Endothelial cell of umbilical vein (primary cell): ENCODE measurements around the gene SPATA33. TPM values are rescaled to one million over a fixed set of nuclear protein-coding genes. Genes with fewer than 3 reads are reported as not detected.

Experiments used
- BruUV-seq: library from RNA; stranded (reverse); fragments of 400-500 nt; replicated peaks from 2 replicates; lab custom pipeline; 2021; lab: Mats Ljungman, UMichigan
- CTCF ChIA-PET: fragments of 300-600, 350-600 bp; sonication (Branson Sonifier 250); formaldehyde crosslinking; loops from one replicate; lab custom pipeline; 2021; ENCODE audit warnings: antibody characterized with exemption, inconsistent platforms; lab: Charles Lee
- POLR2A ChIA-PET: fragments of 300-600, 350-600 bp; sonication (Branson Sonifier 250); formaldehyde crosslinking; loops from one replicate; lab custom pipeline; 2021; ENCODE audit warnings: antibody characterized with exemption, inconsistent platforms; lab: Charles Lee
- DNase-seq: peaks from one replicate; pipeline ENCODE4 v3.0.0-alpha.2; 2011; ENCODE audit warnings: low read depth, low spot score
- FAIRE-seq: peaks from 2 replicates; lab custom pipeline; 2011; peaks lifted over from hg19 to GRCh38; lab: Jason Lieb, UNC
- H2AFZ ChIP-seq: 2 replicates; pipeline ENCODE4 v1.6.0; 2012; ENCODE audit warnings: low read depth, low read length, control low read depth, inconsistent platforms
- H3K27ac ChIP-seq: 2 replicates; pipeline ENCODE4 v1.5.1; 2011; ENCODE audit warnings: low read depth, mild to moderate bottlenecking, control low read depth, low read length, moderate library complexity; ENCODE audit not compliant: insufficient read depth
- H3K27me3 ChIP-seq, 2 experiments: 2 replicates each; pipeline versions ENCODE4 v1.6.0 to v1.6.1; 2011; ENCODE audit warnings: low read length in 2 of 2, mixed read lengths in 1 of 2; ENCODE audit not compliant: control insufficient read depth in 2 of 2, insufficient read depth in 2 of 2
- H3K36me3 ChIP-seq, 2 experiments: 2 replicates in 1 of 2; 3 replicates in 1 of 2; pipeline ENCODE4 v1.5.1; 2011; ENCODE audit warnings: low read length in 2 of 2, mild to moderate bottlenecking in 1 of 2, moderate library complexity in 1 of 2; ENCODE audit not compliant: control insufficient read depth in 2 of 2, insufficient read depth in 2 of 2; ENCODE audit errors: extremely low read depth in 1 of 2
- H3K4me1 ChIP-seq: 3 replicates; pipeline ENCODE4 v1.5.1; 2011; ENCODE audit warnings: mild to moderate bottlenecking, low read length; ENCODE audit not compliant: control insufficient read depth, insufficient read depth; ENCODE audit errors: extremely low read depth
- H3K4me2 ChIP-seq: 2 replicates; pipeline ENCODE4 v1.6.1; 2011; ENCODE audit warnings: low read length, control low read depth, mixed read lengths; ENCODE audit not compliant: insufficient read depth
- H3K4me3 ChIP-seq, 3 experiments: fragments of 200-600 bp in 1 of 3; sonication (generic), shearing (Covaris generic) in 1 of 3; replicated peaks in 1 of 3; 2 replicates each; pipeline ENCODE4 v1.5.1; 2011 to 2016; ENCODE audit warnings: control low read depth in 3 of 3, low read length in 3 of 3, mild to moderate bottlenecking in 2 of 3, inconsistent platforms in 1 of 3, low read depth in 1 of 3, moderate library complexity in 1 of 3; ENCODE audit not compliant: insufficient read depth in 1 of 3
- H3K79me2 ChIP-seq: 2 replicates; pipeline ENCODE4 v1.6.0; 2012; ENCODE audit warnings: low read length, inconsistent platforms; ENCODE audit not compliant: control insufficient read depth, insufficient read depth
- H3K9ac ChIP-seq: replicated peaks from 2 replicates; pipeline ENCODE3; 2011; ENCODE audit warnings: low read length, control low read depth; ENCODE audit not compliant: insufficient read depth; ENCODE audit errors: extremely low read depth
- H3K9me1 ChIP-seq: replicated peaks from 3 replicates; pipeline ENCODE4 v1.6.0; 2011; ENCODE audit warnings: mild to moderate bottlenecking, low read length; ENCODE audit not compliant: control insufficient read depth, insufficient read depth; ENCODE audit errors: extremely low read depth
- H3K9me3 ChIP-seq: replicated peaks from 2 replicates; pipeline ENCODE4 v1.5.1; 2012; ENCODE audit warnings: low read length, inconsistent platforms; ENCODE audit not compliant: control insufficient read depth, insufficient read depth
- H4K20me1 ChIP-seq: replicated peaks from 2 replicates; pipeline ENCODE3; 2011; ENCODE audit warnings: mild to moderate bottlenecking, low read length; ENCODE audit not compliant: control insufficient read depth, insufficient read depth; ENCODE audit errors: extremely low read depth
- EZH2 ChIP-seq: IDR thresholded peaks from 2 replicates; pipeline ENCODE4 v1.6.1; 2012; ENCODE audit warnings: borderline replicate concordance, low read depth, mild to moderate bottlenecking, moderate library complexity, low read length, inconsistent platforms; ENCODE audit not compliant: severe bottlenecking
- FOS ChIP-seq: IDR thresholded peaks from 2 replicates; pipeline ENCODE4 v1.6.1; 2011; ENCODE audit warnings: mild to moderate bottlenecking, low read length, moderate library complexity, borderline replicate concordance; ENCODE audit not compliant: insufficient read depth
- GATA2 ChIP-seq: IDR thresholded peaks from 2 replicates; pipeline ENCODE4 v1.7.0; 2011; ENCODE audit warnings: low read depth, mild to moderate bottlenecking, moderate library complexity, mixed read lengths, low read length; ENCODE audit not compliant: insufficient read length, insufficient read depth
- JUN ChIP-seq: IDR thresholded peaks from 2 replicates; pipeline ENCODE4 v1.6.1; 2011; ENCODE audit warnings: borderline replicate concordance, low read depth; ENCODE audit not compliant: insufficient read length, insufficient read depth
- MYC ChIP-seq: IDR thresholded peaks from one replicate; pipeline ENCODE4 v1.6.1; 2011; ENCODE audit warnings: mild to moderate bottlenecking, low read depth, low read length
- POLR2A ChIP-seq: IDR thresholded peaks from 2 replicates; pipeline ENCODE4 v1.6.1; 2012; ENCODE audit warnings: low read depth, mild to moderate bottlenecking, control low read depth, low read length
- POLR2AphosphoS5 ChIP-seq: IDR thresholded peaks from 2 replicates; pipeline ENCODE4 v1.6.1; 2012; ENCODE audit warnings: low read depth, mild to moderate bottlenecking, control low read depth, low read length, moderate library complexity; ENCODE audit not compliant: insufficient read depth
- dilution Hi-C: fragments of 300-500 bp; cut with MboI; formaldehyde crosslinking; loops from one replicate; pipeline ENCODE4 v1.15.0; 2019; ENCODE audit warnings: low sequenced_read_pairs; ENCODE audit not compliant: extremely low pct_ligation_motif_present
- intact Hi-C: fragments of 100-400 bp; cut with micrococcal nuclease; formaldehyde crosslinking; loops from one replicate; pipeline ENCODE4 v1.10.0; 2022
- polyA plus RNA-seq, 4 experiments: library from polyadenylated mRNA; depleted of rRNA in 3 of 4; stranded (reverse) in 3 of 4; unstranded in 1 of 4; fragments of >200 nt; gene quantifications; 2 replicates each; pipeline versions ENCODE4 v1.2.1 to v1.2.3, GENCODE V29; 2011 to 2012; ENCODE audit warnings: missing spikeins in 1 of 4
- total RNA-seq: library from RNA; stranded (reverse); gene quantifications from 2 replicates; pipeline ENCODE4 v1.2.3, GENCODE V29; 2021
- TF ChIP-seq, protein P1 (sequence below): IDR thresholded peaks from 2 replicates; pipeline ENCODE4 v1.6.1; 2011; ENCODE audit not compliant: insufficient read depth, insufficient read length
- TF ChIP-seq, protein P2 (sequence below), 2 donors: IDR thresholded peaks; 1 replicate in 1 of 2; 2 replicates in 1 of 2; pipeline ENCODE4 v1.5.1; 2011; ENCODE audit warnings: low read length in 2 of 2, mild to moderate bottlenecking in 2 of 2, moderate library complexity in 2 of 2, control low read depth in 1 of 2, inconsistent platforms in 1 of 2, low read depth in 1 of 2; ENCODE audit not compliant: insufficient read depth in 1 of 2; ENCODE audit errors: extremely low read depth in 1 of 2

SPATA33 gene
- total and polyA plus RNA-seq, 2 donors (not counting 3 experiments of a cell fraction or from before 2014, with no cell fraction given), result 3.5 to 11.4 TPM

DNA sequence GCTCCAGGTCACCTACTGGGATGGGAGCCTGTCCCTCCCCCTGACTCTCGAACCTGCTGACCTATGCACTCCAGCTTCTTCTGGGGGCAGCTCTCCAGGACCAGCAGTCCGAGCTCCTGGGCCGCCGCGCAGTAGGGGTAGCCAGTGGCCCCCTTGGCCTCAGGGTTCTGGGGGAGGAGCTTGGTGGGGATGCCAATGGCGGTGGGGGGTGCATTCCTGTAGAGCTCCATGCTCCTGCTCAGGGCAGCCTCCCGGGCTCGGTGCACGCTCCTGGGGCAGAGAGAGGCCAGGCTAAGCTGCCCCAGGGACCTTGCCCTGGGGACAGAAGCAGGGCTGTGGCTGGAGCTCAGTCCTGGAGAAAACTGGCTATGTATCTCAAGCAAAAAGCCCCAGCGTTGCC, 51.5 kb downstream of the SPATA33 start:
- peaks cover 12% of the 10 kb centered on the region for H3K79me2 ChIP-seq
- H2AFZ ChIP-seq, result no peak overlapping the region
- TF ChIP-seq, protein P1, sequence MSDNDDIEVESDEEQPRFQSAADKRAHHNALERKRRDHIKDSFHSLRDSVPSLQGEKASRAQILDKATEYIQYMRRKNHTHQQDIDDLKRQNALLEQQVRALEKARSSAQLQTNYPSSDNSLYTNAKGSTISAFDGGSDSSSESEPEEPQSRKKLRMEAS, result no peak
- no peak for TF ChIP-seq POLR2AphosphoS5
- H3K27me3 ChIP-seq, result no peaks in the 10 kb centered on the region
- dilution Hi-C loops (no loop called here), intact Hi-C loops (no loop called here)
- no peaks in the 10 kb centered on the region for H3K9me3 ChIP-seq
- FAIRE-seq, result no peak
- ChIA-PET CTCF (interaction anchor here (1.1 to 2.6 kb wide), 3 partner anchors 9 to 210 kb away, joined by 3 to 13 read pairs (median 3); partner anchors contain the start of genes MC1R and TCF25), POLR2A (no interaction called here)
- no peak overlapping the region for H3K4me2 ChIP-seq
- no peak overlapping the region for H3K4me3 ChIP-seq
- peaks cover 9% of the 10 kb centered on the region for H3K4me1 ChIP-seq
- no peaks in the 10 kb centered on the region for H4K20me1 ChIP-seq
- H3K27ac ChIP-seq, result no peak overlapping the region
- no peaks in the 10 kb centered on the region for H3K9me1 ChIP-seq
- H3K36me3 ChIP-seq, result no peaks in the 10 kb centered on the region
- BruUV-seq, result no TSS peak
- no peak overlapping the region for H3K9ac ChIP-seq
- DNase-seq, result no peak

DNA sequence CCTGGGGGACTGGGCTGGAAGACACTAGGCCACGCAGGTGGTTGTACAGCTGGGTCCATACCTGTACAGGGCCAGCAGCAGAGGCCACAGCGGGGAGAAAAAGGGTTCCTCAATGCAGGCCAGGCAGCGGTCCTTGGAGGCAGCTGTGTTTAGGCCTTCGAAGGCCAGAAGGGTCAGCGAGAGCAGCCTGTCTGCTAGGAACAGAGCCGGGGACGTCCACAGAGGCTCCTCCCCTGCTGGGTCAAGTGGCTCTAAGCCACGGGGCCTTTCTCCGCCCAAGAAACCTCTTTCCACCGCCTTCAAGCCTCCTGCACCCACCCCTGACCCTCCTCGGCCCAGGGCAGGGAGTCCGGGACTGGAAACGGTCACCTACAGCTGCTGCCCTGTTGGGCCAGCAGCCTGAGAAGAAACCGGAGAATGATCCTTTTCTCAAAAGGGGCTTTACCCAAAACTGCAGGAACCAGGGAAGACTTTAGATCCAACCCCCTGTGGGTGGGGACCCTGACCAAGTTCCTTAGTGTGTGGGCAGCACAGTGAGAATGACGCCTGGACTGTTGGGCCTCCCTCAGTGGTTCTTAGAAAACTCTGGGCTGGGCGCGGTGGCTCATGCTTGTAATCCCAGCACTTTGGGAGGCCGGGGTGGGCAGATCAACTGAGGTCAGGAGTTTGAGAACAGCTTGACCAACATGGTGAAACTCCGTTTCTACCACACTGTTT, 52.2 kb downstream of the SPATA33 start:
- FAIRE-seq (no peak), DNase-seq (no peak)
- H2AFZ ChIP-seq, result no peak overlapping the region
- H3K27me3 ChIP-seq, result no peaks in the 10 kb centered on the region
- BruUV-seq, result no TSS peak
- peaks cover 0 to 3% of the 10 kb centered on the region in 2 experiments for H3K36me3 ChIP-seq
- H3K79me2 ChIP-seq, result peaks cover 14% of the 10 kb centered on the region
- no peak overlapping the region for H3K4me2 ChIP-seq
- peaks cover 9% of the 10 kb centered on the region for H3K4me1 ChIP-seq
- no peaks in the 10 kb centered on the region for H4K20me1 ChIP-seq
- intact Hi-C loops (no loop called here), dilution Hi-C loops (no loop called here)
- POLR2A ChIA-PET, result no interaction called here
- H3K9me3 ChIP-seq, result no peaks in the 10 kb centered on the region
- no peak overlapping the region for H3K4me3 ChIP-seq
- no peak overlapping the region for H3K27ac ChIP-seq
- TF ChIP-seq EZH2 (no peak), GATA2 (no peak), MYC (no peak), POLR2A (no peak), JUN (no peak), FOS (no peak), POLR2AphosphoS5 (no peak)
- TF ChIP-seq, protein P1, result no peak
- TF ChIP-seq, protein P2, sequence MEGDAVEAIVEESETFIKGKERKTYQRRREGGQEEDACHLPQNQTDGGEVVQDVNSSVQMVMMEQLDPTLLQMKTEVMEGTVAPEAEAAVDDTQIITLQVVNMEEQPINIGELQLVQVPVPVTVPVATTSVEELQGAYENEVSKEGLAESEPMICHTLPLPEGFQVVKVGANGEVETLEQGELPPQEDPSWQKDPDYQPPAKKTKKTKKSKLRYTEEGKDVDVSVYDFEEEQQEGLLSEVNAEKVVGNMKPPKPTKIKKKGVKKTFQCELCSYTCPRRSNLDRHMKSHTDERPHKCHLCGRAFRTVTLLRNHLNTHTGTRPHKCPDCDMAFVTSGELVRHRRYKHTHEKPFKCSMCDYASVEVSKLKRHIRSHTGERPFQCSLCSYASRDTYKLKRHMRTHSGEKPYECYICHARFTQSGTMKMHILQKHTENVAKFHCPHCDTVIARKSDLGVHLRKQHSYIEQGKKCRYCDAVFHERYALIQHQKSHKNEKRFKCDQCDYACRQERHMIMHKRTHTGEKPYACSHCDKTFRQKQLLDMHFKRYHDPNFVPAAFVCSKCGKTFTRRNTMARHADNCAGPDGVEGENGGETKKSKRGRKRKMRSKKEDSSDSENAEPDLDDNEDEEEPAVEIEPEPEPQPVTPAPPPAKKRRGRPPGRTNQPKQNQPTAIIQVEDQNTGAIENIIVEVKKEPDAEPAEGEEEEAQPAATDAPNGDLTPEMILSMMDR (IDR thresholded peaks at IDR 0.05; ENCODE audit: extremely low read depth in 1 of 2, insufficient read depth in 1 of 2, low read depth in 1 of 2, low read length in 2 of 2), result no peak
- no peaks in the 10 kb centered on the region for H3K9me1 ChIP-seq
- CTCF ChIA-PET, result interaction anchor here (1.1 to 2.6 kb wide), 4 partner anchors 9 to 209 kb away, joined by 3 to 13 read pairs (median 3); partner anchors contain the start of genes MC1R and TCF25
- H3K9ac ChIP-seq, result no peak overlapping the region
